Trophoblast cell (in vitro differentiated cells and primary cell): ENCODE data around the gene CYTIP.

Experiments used
- DNase-seq, 2 donors: peaks; one replicate each; pipeline ENCODE4 v3.0.0-alpha.2; 2016
- H2AFZ ChIP-seq: 2 replicates; pipeline ENCODE4 v1.6.1; 2013; ENCODE audit warnings: low read length, moderate library complexity, mild to moderate bottlenecking; ENCODE audit not compliant: insufficient read depth, poor library complexity
- H2AK5ac ChIP-seq: 2 replicates; pipeline ENCODE4 v1.6.1; 2013; ENCODE audit warnings: mild to moderate bottlenecking, low read length
- H2BK120ac ChIP-seq: 2 replicates; pipeline ENCODE4 v1.6.1; 2013; ENCODE audit warnings: low read length, mild to moderate bottlenecking, moderate library complexity; ENCODE audit not compliant: insufficient read depth, poor library complexity
- H2BK12ac ChIP-seq: 2 replicates; pipeline ENCODE4 v1.6.1; 2013; ENCODE audit warnings: mild to moderate bottlenecking, low read length, moderate library complexity
- H2BK5ac ChIP-seq: 2 replicates; pipeline ENCODE4 v1.6.1; 2013; ENCODE audit warnings: low read length, low read depth, moderate library complexity, mild to moderate bottlenecking; ENCODE audit not compliant: poor library complexity
- H3K14ac ChIP-seq: 2 replicates; pipeline ENCODE4 v1.6.1; 2013; ENCODE audit warnings: mild to moderate bottlenecking, low read length
- H3K18ac ChIP-seq: 2 replicates; pipeline ENCODE4 v1.6.1; 2013; ENCODE audit warnings: mild to moderate bottlenecking, low read length
- H3K23ac ChIP-seq: 2 replicates; pipeline ENCODE4 v1.6.1; 2013; ENCODE audit warnings: low read length
- H3K27ac ChIP-seq: 2 replicates; pipeline ENCODE4 v1.5.1; 2013; ENCODE audit warnings: low read depth, mild to moderate bottlenecking, inconsistent platforms, low read length, moderate library complexity
- H3K27me3 ChIP-seq: 2 replicates; pipeline ENCODE4 v1.6.1; 2013; ENCODE audit warnings: inconsistent platforms, mild to moderate bottlenecking, low read length, moderate library complexity; ENCODE audit not compliant: insufficient read depth
- H3K36me3 ChIP-seq, 2 experiments: 1 replicate in 1 of 2; 2 replicates in 1 of 2; pipeline ENCODE4 v1.6.1; 2013; ENCODE audit warnings: low read length in 2 of 2, mild to moderate bottlenecking in 2 of 2, moderate library complexity in 1 of 2; ENCODE audit not compliant: insufficient read depth in 2 of 2, control insufficient read depth in 1 of 2
- H3K4ac ChIP-seq: 2 replicates; pipeline ENCODE4 v1.6.1; 2013; ENCODE audit warnings: low read depth, mild to moderate bottlenecking, low read length, moderate library complexity
- H3K4me1 ChIP-seq, 2 experiments: 1 replicate in 1 of 2; 2 replicates in 1 of 2; pipeline ENCODE4 v1.6.1; 2013; ENCODE audit warnings: low read length in 2 of 2, mild to moderate bottlenecking in 2 of 2, moderate library complexity in 1 of 2; ENCODE audit not compliant: insufficient read depth in 2 of 2, control insufficient read depth in 1 of 2
- H3K4me2 ChIP-seq: 2 replicates; pipeline ENCODE4 v1.6.1; 2013; ENCODE audit warnings: inconsistent platforms, mild to moderate bottlenecking, low read length, moderate library complexity
- H3K4me3 ChIP-seq: 2 replicates; pipeline ENCODE4 v1.5.1; 2013; ENCODE audit warnings: mild to moderate bottlenecking, low read depth, low read length, inconsistent platforms
- H3K79me1 ChIP-seq: one replicate; pipeline ENCODE4 v1.6.1; 2013; ENCODE audit warnings: low read length
- H3K79me2 ChIP-seq: 2 replicates; pipeline ENCODE4 v1.6.1; 2013; ENCODE audit warnings: low read length, mild to moderate bottlenecking; ENCODE audit not compliant: control insufficient read depth, insufficient read depth, poor library complexity
- H3K9ac ChIP-seq: 2 replicates; pipeline ENCODE4 v1.6.1; 2013; ENCODE audit warnings: mild to moderate bottlenecking, low read length
- H3K9me3 ChIP-seq: 2 replicates; pipeline ENCODE4 v1.6.1; 2013; ENCODE audit warnings: low read depth, mild to moderate bottlenecking, control low read depth, inconsistent platforms, low read length; ENCODE audit not compliant: insufficient read depth
- H4K12ac ChIP-seq: 2 replicates; pipeline ENCODE4 v1.6.1; 2013; ENCODE audit warnings: low read depth, mild to moderate bottlenecking, low read length, moderate library complexity
- H4K8ac ChIP-seq: 2 replicates; pipeline ENCODE4 v1.6.1; 2013; ENCODE audit warnings: low read depth, mild to moderate bottlenecking, low read length, moderate library complexity
- H4K91ac ChIP-seq: one replicate; pipeline ENCODE4 v1.6.1; 2013; ENCODE audit warnings: low read depth, mild to moderate bottlenecking, low read length, moderate library complexity
- WGBS: extraction: QIAGEN DNeasy Blood & Tissue Kit; methylation state at CpG from one replicate; pipeline ENCODE4 v1.1.7; 2013; ENCODE audit warnings: missing lambda C conversion rate; ENCODE audit not compliant: insufficient read length, insufficient coverage; ENCODE audit errors: extremely low coverage; 5-methylcytosine and 5-hydroxymethylcytosine counted together

The CYTIP gene

DNA sequence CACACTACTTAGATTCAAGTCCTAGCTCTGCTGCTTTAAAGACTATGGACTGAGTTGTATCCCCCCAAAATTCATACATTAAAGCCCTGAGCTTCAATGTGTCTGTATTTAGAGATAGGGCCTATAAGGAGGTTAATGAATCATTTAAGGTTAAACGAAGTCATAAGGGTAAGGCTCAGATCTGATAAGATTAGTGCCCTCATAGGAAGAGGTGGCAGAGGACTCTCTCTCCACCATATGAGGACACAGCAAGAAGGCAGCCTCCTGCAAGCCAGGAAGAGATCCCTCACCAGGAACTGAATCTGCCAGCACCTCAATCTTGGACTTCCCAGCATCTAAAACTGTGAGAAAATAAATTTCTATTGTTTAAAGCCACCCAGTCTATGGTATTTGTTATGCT, 3.1 kb upstream of the CYTIP start:
- Histone ChIP-seq H4K8ac (no peak overlapping the region), H4K91ac (no peak overlapping the region), H3K4me2 (no peak overlapping the region), H2BK5ac (no peak overlapping the region), H2BK120ac (no peak overlapping the region), H3K23ac (no peak overlapping the region), H3K18ac (no peak overlapping the region), H3K4ac (no peak overlapping the region), H3K9me3 (no peaks in the 10 kb centered on the region), H2AK5ac (no peak overlapping the region), H3K27me3 (no peaks in the 10 kb centered on the region), H3K4me1 (no peaks in the 10 kb centered on the region), H2BK12ac (no peak overlapping the region), H3K14ac (no peak overlapping the region), H3K4me3 (no peak overlapping the region), H3K79me1 (no peaks in the 10 kb centered on the region), H4K12ac (no peak overlapping the region), H3K36me3 (no peaks in the 10 kb centered on the region), H3K79me2 (no peaks in the 10 kb centered on the region), H3K9ac (no peak overlapping the region), H2AFZ (no peak overlapping the region), H3K27ac (no peak overlapping the region)
- peak in 1 of 2 donors; percentile 36 for DNase-seq
- no CpG with 5 or more reads among the region's 1 CpG for WGBS

DNA sequence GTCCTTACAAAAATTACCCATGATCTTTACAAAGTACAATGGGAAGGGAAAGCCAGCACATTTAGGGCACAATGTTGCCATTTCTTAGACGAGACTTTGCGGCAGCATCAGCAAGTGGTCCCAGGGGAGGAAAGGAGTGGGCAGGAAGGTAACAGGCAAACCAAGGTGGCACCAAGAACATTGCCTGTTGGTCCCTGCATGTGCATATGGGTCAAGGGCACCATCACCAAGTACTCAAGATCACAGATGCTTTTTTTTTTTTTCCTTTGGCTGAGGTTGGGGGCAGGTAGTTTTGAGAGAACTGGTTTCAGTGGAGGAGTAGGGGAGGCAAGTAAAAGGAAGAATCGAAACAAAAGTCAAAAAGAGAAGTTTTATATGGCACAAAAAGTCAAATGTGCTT, 752 bp upstream of the CYTIP start:
- H2BK120ac ChIP-seq: no peak overlapping the region

DNA sequence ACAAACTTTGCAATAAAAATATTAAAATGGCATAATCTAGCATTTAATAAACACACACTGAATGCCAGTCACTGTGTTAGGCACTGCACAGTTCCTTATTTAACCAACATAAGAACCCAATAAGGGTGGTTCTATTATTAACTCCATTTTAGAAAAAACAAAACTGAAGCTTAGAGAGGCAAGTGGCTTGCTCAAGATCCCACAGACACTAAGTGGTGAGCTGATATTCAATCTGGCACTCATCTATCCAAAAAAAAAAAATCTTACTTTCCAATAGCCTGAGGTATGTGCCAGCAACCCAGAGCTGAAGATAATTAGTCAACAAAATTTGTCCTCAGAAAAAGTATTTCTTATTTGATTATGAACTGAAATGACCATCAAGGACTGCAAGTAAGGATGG, 799 bp downstream of the CYTIP start:
- no peak overlapping the region for H4K12ac ChIP-seq
- H3K27ac ChIP-seq: no peak overlapping the region
- H3K4me3 ChIP-seq: no peak overlapping the region
- H3K14ac ChIP-seq: no peak overlapping the region
- no peak overlapping the region for H3K4me2 ChIP-seq
- H4K8ac ChIP-seq: no peak overlapping the region
- H3K9ac ChIP-seq: no peak overlapping the region
- H3K27me3 ChIP-seq: no peaks in the 10 kb centered on the region
- no peaks in the 10 kb centered on the region for H3K36me3 ChIP-seq
- DNase-seq: no peak
- H3K4ac ChIP-seq: no peak overlapping the region
- no peak overlapping the region for H2AK5ac ChIP-seq
- H3K18ac ChIP-seq: no peak overlapping the region
- no peaks in the 10 kb centered on the region for H3K79me2 ChIP-seq
- H3K9me3 ChIP-seq: no peaks in the 10 kb centered on the region
- no peak overlapping the region for H4K91ac ChIP-seq
- no peaks in the 10 kb centered on the region for H3K79me1 ChIP-seq
- no peak overlapping the region for H2BK5ac ChIP-seq
- H2BK120ac ChIP-seq: no peak overlapping the region
- no peaks in the 10 kb centered on the region for H3K4me1 ChIP-seq
- no peak overlapping the region for H2AFZ ChIP-seq
- no peak overlapping the region for H3K23ac ChIP-seq
- H2BK12ac ChIP-seq: no peak overlapping the region

More for the DNA sequence above, 752 bp upstream of the CYTIP start:
- Histone ChIP-seq H3K79me1 (no peaks in the 10 kb centered on the region), H2BK5ac (no peak overlapping the region), H3K9ac (no peak overlapping the region), H3K9me3 (no peaks in the 10 kb centered on the region), H2AFZ (no peak overlapping the region), H3K18ac (no peak overlapping the region), H4K12ac (no peak overlapping the region), H4K8ac (no peak overlapping the region), H3K36me3 (no peaks in the 10 kb centered on the region), H3K27me3 (no peaks in the 10 kb centered on the region), H3K23ac (peak overlapping the region; percentile 17), H3K79me2 (no peaks in the 10 kb centered on the region), H3K4me2 (no peak overlapping the region), H3K27ac (no peak overlapping the region), H3K14ac (no peak overlapping the region), H3K4ac (no peak overlapping the region), H2BK12ac (no peak overlapping the region), H4K91ac (no peak overlapping the region), H2AK5ac (no peak overlapping the region), H3K4me3 (no peak overlapping the region), H3K4me1 (no peaks in the 10 kb centered on the region)
- no peak for DNase-seq
- WGBS: no CpG with 5 or more reads among the region's 3 CpGs

DNA sequence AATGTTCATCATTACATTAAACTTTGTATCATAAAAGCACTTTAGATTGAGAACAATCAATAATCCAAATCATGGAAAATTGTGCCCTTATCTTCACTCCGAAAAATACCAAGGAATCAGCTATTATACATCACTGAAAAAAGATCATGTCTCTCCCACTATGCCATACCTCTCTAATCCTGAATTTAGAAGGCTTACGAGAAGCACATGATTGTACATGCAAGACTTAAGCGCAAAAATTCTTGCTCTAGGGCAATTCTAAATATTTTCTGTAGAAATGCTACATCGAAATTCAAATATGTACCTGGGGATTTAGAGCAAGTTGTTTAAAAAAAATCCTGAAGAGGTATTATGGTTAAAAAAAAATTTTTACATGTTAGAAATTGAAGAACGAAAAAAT, 1.3 kb downstream of the CYTIP start:
- Histone ChIP-seq H3K4me1 (no peaks in the 10 kb centered on the region), H2AFZ (no peak overlapping the region), H3K4me2 (no peak overlapping the region), H3K27me3 (no peaks in the 10 kb centered on the region), H2AK5ac (no peak overlapping the region), H3K9ac (no peak overlapping the region), H3K36me3 (no peaks in the 10 kb centered on the region), H2BK120ac (no peak overlapping the region), H3K79me2 (no peaks in the 10 kb centered on the region), H2BK12ac (no peak overlapping the region), H3K4ac (no peak overlapping the region), H4K91ac (no peak overlapping the region), H2BK5ac (no peak overlapping the region), H3K79me1 (no peaks in the 10 kb centered on the region), H3K23ac (no peak overlapping the region), H3K27ac (no peak overlapping the region), H4K12ac (no peak overlapping the region), H3K9me3 (no peaks in the 10 kb centered on the region), H4K8ac (no peak overlapping the region), H3K4me3 (no peak overlapping the region), H3K18ac (no peak overlapping the region), H3K14ac (no peak overlapping the region)
- WGBS: no CpG with 5 or more reads among the region's 5 CpGs
- DNase-seq: peak in 1 of 2 donors; percentile 66
